ENCODE data around the gene PRPF18. TPM values are rescaled to one million over a fixed set of nuclear protein-coding genes. Genes with fewer than 3 reads are reported as not detected.

PRPF18 gene
- total and polyA plus RNA-seq, 12 donors = 6.7 to 17.1 (median 14.4) TPM

DNA sequence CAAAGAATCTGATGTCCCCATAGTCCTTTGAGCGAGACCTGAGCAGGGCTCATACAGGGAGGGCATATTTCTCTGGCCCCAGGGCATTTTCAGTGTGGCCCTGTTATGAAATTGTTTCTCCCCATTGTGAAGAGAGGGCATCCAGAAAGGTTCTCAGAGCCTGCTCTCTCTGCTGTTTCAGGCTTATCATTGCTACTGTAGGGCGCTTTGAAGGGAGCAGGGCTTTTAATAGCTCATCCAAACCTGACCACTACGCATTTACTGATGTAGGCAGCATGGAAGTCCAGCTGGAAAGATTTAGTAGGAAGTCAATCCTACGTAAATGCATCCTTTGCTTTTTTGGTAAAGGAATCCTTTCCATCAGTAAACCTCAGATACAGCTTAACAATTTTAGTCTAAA is 68.1 kb downstream of the PRPF18 start:
- DNase-seq (no peak), ATAC-seq (peak in 4 of 8 donors; percentile 39 to 63 (median 55))
- H3K36me3 ChIP-seq = peaks cover 0 to 100% (median 60%) of the 10 kb centered on the region in 9 donors
- H3K4me1 ChIP-seq = peaks cover 8 to 26% (median 16%) of the 10 kb centered on the region in 9 donors
- intact Hi-C loops (cut with DNase I) = loop anchor here in 3 of 10 donors (5.0 to 10.0 kb wide), 2 partner anchors 122 to 440 kb away; no protein-coding TSS in a partner anchor
- TF ChIP-seq, protein P1, sequence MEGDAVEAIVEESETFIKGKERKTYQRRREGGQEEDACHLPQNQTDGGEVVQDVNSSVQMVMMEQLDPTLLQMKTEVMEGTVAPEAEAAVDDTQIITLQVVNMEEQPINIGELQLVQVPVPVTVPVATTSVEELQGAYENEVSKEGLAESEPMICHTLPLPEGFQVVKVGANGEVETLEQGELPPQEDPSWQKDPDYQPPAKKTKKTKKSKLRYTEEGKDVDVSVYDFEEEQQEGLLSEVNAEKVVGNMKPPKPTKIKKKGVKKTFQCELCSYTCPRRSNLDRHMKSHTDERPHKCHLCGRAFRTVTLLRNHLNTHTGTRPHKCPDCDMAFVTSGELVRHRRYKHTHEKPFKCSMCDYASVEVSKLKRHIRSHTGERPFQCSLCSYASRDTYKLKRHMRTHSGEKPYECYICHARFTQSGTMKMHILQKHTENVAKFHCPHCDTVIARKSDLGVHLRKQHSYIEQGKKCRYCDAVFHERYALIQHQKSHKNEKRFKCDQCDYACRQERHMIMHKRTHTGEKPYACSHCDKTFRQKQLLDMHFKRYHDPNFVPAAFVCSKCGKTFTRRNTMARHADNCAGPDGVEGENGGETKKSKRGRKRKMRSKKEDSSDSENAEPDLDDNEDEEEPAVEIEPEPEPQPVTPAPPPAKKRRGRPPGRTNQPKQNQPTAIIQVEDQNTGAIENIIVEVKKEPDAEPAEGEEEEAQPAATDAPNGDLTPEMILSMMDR (IDR thresholded peaks at IDR 0.05) = no peak
- no peak overlapping the region for H3K4me3 ChIP-seq
- H3K27me3 ChIP-seq = no peaks in the 10 kb centered on the region
- WGBS, 2 donors = 65 to 81% methylated on average over 4 of the region's 4 CpGs
- no peaks in the 10 kb centered on the region for H3K9me3 ChIP-seq
- H3K27ac ChIP-seq = peak overlapping the region in 4 of 10 donors; percentile 26 to 55 (median 42)

- TF ChIP-seq, protein P1 (IDR thresholded peaks at IDR 0.05) = no peak
- WGBS, 2 donors = 90% methylated on average over 63 to 68 of the region's 68 CpGs
- Histone ChIP-seq H3K27ac (no peak overlapping the region), H3K4me1 (peaks cover 8 to 43% (median 22%) of the 10 kb centered on the region in 9 donors), H3K36me3 (peaks cover 0 to 100% (median 45%) of the 10 kb centered on the region in 9 donors), H3K27me3 (no peaks in the 10 kb centered on the region), H3K4me3 (no peak overlapping the region), H3K9me3 (no peaks in the 10 kb centered on the region)
- ATAC-seq = no peak
- no peak for DNase-seq
- intact Hi-C loops (cut with DNase I) = loop anchor here in 3 of 10 donors (5.0 to 10.0 kb wide), 2 partner anchors 121 to 438 kb away; no protein-coding TSS in a partner anchor
Measured at GRCh38 chr10:13656337-13657100, 69.8 kb downstream of the PRPF18 start.

DNA sequence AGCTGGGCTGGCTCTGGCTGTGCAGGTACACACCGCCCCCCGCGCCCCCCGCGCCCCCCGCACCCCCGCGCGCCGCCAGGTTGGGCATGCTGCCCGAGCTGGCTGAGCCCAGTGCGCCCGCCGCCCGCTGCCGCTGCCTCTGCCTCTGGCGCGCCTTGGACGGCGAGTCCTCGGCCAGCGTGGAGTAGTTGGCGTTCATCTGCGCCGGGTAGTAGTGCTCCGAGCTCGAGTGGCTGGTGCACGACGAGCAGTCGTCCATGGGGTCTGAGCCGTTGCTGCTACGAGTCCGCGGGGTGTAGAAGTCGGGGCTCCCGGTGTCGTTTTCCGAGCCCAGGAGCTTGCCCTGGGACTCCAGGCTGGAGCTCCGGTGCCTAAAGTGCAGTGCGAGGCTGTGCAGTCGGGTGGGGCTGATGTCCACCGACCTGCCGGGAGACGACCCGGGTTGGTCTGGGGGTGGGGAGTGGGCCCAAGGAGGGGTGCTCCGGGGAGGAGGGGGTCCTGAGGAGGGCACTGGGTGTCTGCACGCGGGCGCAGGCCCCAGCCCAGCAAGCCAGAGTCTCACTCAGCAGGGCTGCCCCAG is 70.4 kb downstream of the PRPF18 start:
- no peak for ATAC-seq
- H3K36me3 ChIP-seq = peaks cover 0 to 100% (median 46%) of the 10 kb centered on the region in 9 donors
- H3K4me3 ChIP-seq = no peak overlapping the region
- no peaks in the 10 kb centered on the region for H3K27me3 ChIP-seq
- TF ChIP-seq, protein P1 (IDR thresholded peaks at IDR 0.05) = no peak
- 83 to 89% methylated on average over 31 to 49 of the region's 49 CpGs for WGBS, 2 donors
- H3K4me1 ChIP-seq = peaks cover 8 to 46% (median 22%) of the 10 kb centered on the region in 9 donors
- no peaks in the 10 kb centered on the region for H3K9me3 ChIP-seq
- intact Hi-C loops (cut with DNase I) = loop anchor here in 3 of 10 donors (5.0 to 10.0 kb wide), 2 partner anchors 120 to 438 kb away; no protein-coding TSS in a partner anchor
- DNase-seq = no peak
- no peak overlapping the region for H3K27ac ChIP-seq

- no peak overlapping the region for H3K4me3 ChIP-seq
- 71 to 77% methylated on average over 10 of the region's 10 CpGs for WGBS, 2 donors
- H3K4me1 ChIP-seq = peaks cover 8 to 46% (median 22%) of the 10 kb centered on the region in 9 donors
- TF ChIP-seq, protein P1 (IDR thresholded peaks at IDR 0.05) = no peak
- H3K9me3 ChIP-seq = no peaks in the 10 kb centered on the region
- DNase-seq = no peak
- ATAC-seq = no peak
- no peaks in the 10 kb centered on the region for H3K27me3 ChIP-seq
- H3K36me3 ChIP-seq = peaks cover 0 to 100% (median 47%) of the 10 kb centered on the region in 9 donors
- intact Hi-C loops (cut with DNase I) = loop anchor here in 4 of 10 donors (2.0 to 10.0 kb wide), 3 partner anchors 117 to 437 kb away; no protein-coding TSS in a partner anchor
- peak overlapping the region in 2 of 10 donors; percentile 24 to 77 for H3K27ac ChIP-seq
Measured at GRCh38 chr10:13658264-13658663, 71.5 kb downstream of the PRPF18 start.

All from heart right ventricle (tissue), 16 donors.